T-helper 17 cell (primary cell): ENCODE results near the gene MS4A10. TPM values are rescaled to one million over a fixed set of nuclear protein-coding genes. Genes with fewer than 3 reads are reported as not detected.
A peak's percentile ranks its signal among the peaks of the same experiment; 100 is the strongest.

Source experiments
- ATAC-seq: fragments of 150-1000 bp; cut with Tn5 transposase; 2 replicates; pipeline ENCODE4 v1.10.0; 2021; ENCODE audit warnings: mild to moderate bottlenecking, moderate library complexity
- DNase-seq, 3 donors: peaks; one replicate each; pipeline versions ENCODE4 v3.0.0 to v3.0.0-alpha.2; 2020 to 2021
- H3K9me3 ChIP-seq: one replicate; pipeline ENCODE4 v1.7.0; 2013; ENCODE audit warnings: low read length, mild to moderate bottlenecking; ENCODE audit not compliant: control insufficient read depth, poor library complexity, severe bottlenecking
- H3K27ac Mint-ChIP-seq: one replicate; pipeline ENCODE4 v1.8.0; 2022; ENCODE audit warnings: mild to moderate bottlenecking, moderate library complexity, mixed read lengths
- H3K27me3 Mint-ChIP-seq: one replicate; pipeline ENCODE4 v1.8.0; 2022; ENCODE audit warnings: mixed read lengths
- H3K36me3 Mint-ChIP-seq: one replicate; pipeline ENCODE4 v1.8.0; 2022; ENCODE audit warnings: low read depth, mixed read lengths
- H3K4me1 Mint-ChIP-seq: one replicate; pipeline ENCODE4 v1.8.0; 2022; ENCODE audit warnings: mild to moderate bottlenecking, mixed read lengths
- H3K4me3 Mint-ChIP-seq: one replicate; pipeline ENCODE4 v1.8.0; 2022; ENCODE audit warnings: mild to moderate bottlenecking, moderate library complexity, mixed read lengths
- total RNA-seq, 4 donors: library from RNA in 2 of 4; stranded (reverse) in 2 of 4; gene quantifications; one replicate each; pipeline ENCODE4 v1.2.3 and lab custom pipeline; 2022 to 2026

MS4A10 gene
- total RNA-seq, 2 donors from 2014 or later, result not detected

DNA sequence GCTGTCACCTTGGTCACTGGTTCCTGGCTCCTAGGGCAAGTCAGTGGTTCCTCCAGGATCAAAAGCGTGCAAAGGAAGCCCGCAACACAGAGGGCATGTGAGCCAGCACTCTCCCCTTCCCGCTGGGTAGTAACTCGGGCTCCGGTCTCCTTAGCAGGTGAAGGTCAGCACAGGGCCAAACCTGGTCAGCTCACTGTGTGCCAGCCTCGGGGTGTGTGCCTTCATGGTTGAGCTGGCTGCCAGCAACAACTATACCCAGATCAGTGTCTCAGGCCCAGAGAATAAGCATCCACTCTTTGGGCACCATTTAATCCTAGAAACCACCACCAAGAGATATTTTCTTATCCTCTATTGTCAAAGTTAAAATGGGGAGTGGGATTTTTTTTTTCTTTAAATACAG is 40.7 kb downstream of the MS4A10 start:
- Mint-ChIP-seq H3K4me3 (no peak overlapping the region), H3K27me3 (peaks cover 37% of the 10 kb centered on the region), H3K4me1 (peaks cover 4% of the 10 kb centered on the region), H3K36me3 (no peaks in the 10 kb centered on the region), H3K27ac (no peak overlapping the region)
- DNase-seq, result no peak
- ATAC-seq, result no peak
- no peaks in the 10 kb centered on the region for H3K9me3 ChIP-seq

DNA sequence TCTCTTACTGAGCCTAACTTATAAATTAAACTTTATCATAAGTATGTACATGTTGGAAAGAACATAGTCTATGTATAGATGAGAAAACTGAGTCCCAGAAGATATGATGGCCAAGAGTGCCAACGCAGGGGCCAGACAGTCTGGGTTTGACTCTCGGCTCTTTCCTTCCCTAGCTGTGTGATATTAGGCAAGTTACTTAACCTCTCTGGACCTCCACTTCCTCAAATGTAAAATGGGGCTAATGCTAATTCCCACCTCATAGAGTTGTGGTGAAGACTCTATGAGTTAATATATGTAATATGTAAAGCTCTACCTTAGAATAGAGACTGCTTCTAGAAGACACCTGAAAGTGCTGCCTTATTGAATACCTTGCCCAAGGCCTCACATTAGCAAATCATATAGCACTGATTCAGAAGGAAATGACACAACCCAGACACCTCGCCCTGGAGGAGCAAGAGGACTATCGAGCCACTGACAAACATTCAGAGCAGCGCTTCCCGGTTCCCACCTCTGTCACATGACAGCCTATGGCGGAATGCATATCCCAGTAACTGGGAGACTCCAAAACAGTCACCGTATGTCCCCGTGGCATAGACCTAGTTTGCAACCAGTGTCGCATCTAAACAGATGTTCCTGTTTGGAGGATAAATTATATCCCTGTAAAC is 45.5 kb downstream of the MS4A10 start:
- Mint-ChIP-seq H3K27me3 (peaks cover 58% of the 10 kb centered on the region), H3K4me1 (peaks cover 4% of the 10 kb centered on the region), H3K27ac (no peak overlapping the region), H3K36me3 (peaks cover 2% of the 10 kb centered on the region), H3K4me3 (no peak overlapping the region)
- DNase-seq (no peak), ATAC-seq (no peak)
- H3K9me3 ChIP-seq, result no peaks in the 10 kb centered on the region

DNA sequence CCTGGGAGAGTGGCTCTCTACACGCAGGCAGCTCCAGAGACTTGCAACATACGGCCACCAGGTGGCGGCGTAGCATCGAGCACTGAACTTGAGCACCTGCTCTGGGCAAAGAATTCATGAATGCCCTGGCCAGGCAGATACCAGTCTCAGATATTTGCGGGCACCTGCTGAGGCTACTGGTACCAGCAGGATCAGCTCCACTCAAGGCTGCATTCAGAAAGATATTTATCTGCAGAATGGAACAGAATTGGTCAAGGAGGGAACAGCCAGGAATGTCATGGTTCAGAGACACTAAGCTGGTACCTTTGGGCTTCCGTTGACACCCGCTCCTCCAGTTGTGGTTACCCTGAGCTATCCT is 46.0 kb downstream of the MS4A10 start:
- H3K4me1 Mint-ChIP-seq, result peaks cover 4% of the 10 kb centered on the region
- DNase-seq, result peak; percentile 60 to 73 (median 60)
- peak; percentile 86 for ATAC-seq
- H3K9me3 ChIP-seq, result no peaks in the 10 kb centered on the region
- no peak overlapping the region for H3K4me3 Mint-ChIP-seq
- H3K27ac Mint-ChIP-seq, result no peak overlapping the region
- peaks cover 2% of the 10 kb centered on the region for H3K36me3 Mint-ChIP-seq
- peaks cover 59% of the 10 kb centered on the region for H3K27me3 Mint-ChIP-seq

DNA sequence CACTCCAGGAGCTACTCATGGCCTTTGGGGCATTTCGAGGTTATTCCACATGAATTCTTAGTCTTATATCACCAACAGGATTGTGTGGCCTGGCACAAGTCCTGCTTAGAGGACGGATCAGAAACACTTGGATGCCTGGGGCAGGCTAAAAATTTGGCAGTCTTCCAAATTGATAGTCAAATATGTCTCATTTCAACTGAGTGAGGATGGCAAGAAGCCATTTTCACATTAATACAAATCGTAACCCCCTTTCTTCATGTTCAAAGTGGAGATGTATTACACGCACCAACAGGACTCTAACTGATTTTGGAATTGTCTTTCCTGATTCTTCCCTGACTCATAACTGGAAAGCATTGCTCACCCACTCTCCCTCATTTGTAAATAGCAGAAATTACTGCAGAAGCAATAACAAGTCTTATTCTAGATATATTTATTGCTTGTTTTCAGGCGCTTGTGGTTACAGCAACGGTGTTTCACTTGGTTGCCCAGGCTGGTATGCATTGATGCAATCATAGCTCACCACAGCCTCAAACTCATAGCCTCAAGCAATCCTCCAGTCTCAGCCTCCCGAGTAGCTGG is 46.5 kb downstream of the MS4A10 start:
- no peak for ATAC-seq
- Mint-ChIP-seq H3K27me3 (peaks cover 59% of the 10 kb centered on the region), H3K4me3 (no peak overlapping the region), H3K4me1 (peaks cover 4% of the 10 kb centered on the region), H3K27ac (no peak overlapping the region), H3K36me3 (peaks cover 2% of the 10 kb centered on the region)
- H3K9me3 ChIP-seq, result no peaks in the 10 kb centered on the region
- no peak for DNase-seq

DNA sequence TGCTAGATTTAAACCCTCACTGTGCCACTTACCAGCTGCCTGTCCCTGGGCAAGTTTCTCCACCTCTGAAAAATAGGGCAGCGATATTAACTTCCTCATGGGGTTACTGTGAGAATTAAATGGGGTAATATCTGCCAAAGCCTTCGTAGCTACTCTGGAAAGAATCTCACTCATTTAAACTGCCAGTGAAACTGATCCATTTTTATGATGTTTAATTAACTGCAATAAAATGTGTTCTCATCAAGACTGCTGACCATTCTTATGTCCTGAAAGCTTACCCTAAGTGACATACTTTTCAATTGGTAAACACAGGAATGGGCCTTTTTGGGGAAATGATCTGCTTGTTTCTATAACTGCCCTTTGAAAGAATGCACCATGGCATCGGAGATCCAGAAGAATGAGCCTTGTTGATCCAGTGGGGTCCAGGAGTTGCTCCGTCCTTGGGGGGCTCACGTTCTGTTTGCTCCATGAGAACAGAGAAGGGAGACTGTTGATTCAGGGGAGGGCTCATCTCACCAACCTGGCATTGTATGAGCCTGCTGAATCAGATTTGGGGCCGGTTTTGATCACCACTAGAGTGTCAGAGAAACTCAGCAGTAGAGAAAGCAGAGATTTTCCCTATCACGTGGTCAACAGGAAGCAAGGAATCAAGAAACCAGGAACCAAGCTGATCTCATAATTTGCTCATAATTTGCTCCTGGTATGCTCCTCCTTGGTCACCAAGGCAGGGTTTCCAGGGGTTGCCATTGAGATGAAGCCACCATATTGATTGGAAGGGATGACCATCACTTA is 49.8 kb downstream of the MS4A10 start:
- peaks cover 2% of the 10 kb centered on the region for H3K36me3 Mint-ChIP-seq
- H3K4me3 Mint-ChIP-seq, result no peak overlapping the region
- peak overlapping the region; percentile 59 for H3K27ac Mint-ChIP-seq
- peaks cover 3% of the 10 kb centered on the region for H3K4me1 Mint-ChIP-seq
- H3K27me3 Mint-ChIP-seq, result peaks cover 39% of the 10 kb centered on the region
- no peak for DNase-seq
- ATAC-seq, result no peak
- no peaks in the 10 kb centered on the region for H3K9me3 ChIP-seq

DNA sequence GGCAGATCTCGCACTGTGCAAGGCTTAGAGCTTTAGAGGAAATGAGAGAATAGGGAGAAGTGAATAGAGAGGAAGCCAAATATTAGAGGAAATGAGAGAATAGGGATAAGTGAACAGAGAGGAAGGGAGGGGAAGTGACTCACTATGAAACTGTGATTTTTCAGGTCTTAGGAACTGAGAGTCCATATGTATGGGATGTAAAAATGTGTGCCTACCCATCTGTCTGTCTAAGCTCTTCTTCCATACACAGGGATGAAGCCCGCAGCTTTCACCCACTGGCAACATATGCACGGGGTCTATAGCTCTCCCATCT is 50.4 kb downstream of the MS4A10 start:
- H3K36me3 Mint-ChIP-seq, result peaks cover 2% of the 10 kb centered on the region
- no peak for DNase-seq
- H3K27ac Mint-ChIP-seq, result peak overlapping the region; percentile 59

DNA sequence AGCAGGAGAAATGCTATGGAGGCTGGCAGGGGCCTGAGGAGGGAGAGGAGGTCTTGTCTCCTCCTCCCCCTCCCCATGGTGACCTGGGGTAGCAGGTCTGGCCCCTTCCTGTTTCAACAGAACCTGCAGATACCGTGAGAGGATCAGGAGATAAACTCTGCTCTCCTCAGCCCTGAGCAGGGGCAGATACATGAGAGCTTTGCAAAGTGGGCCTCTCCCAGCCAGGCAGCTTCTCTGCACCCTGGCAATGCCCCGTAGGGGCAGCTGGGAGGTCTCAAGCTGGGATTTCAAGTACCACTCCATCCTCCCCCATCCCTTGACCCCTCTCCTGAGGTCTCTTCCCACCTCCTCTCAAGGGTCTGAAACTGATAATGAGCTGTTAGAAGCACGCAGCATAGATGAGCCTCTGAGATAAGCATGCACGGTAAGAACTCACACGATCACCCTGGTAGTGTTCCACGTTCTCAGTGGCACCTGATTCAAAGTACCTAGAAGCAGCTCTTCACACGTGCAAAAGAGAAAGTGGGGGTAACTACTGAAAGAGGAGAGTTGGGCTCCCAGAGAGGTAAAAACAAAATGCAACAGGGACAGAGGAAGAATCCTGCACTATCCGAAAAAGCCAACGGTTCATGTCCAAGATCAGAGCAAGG is 51.9 kb downstream of the MS4A10 start:
- peaks cover 13% of the 10 kb centered on the region for H3K4me1 Mint-ChIP-seq

More for the DNA sequence above, 50.4 kb downstream of the MS4A10 start:
- Mint-ChIP-seq H3K27me3 (peaks cover 39% of the 10 kb centered on the region), H3K4me1 (peaks cover 3% of the 10 kb centered on the region), H3K4me3 (no peak overlapping the region)
- H3K9me3 ChIP-seq, result no peaks in the 10 kb centered on the region
- no peak for ATAC-seq

DNA sequence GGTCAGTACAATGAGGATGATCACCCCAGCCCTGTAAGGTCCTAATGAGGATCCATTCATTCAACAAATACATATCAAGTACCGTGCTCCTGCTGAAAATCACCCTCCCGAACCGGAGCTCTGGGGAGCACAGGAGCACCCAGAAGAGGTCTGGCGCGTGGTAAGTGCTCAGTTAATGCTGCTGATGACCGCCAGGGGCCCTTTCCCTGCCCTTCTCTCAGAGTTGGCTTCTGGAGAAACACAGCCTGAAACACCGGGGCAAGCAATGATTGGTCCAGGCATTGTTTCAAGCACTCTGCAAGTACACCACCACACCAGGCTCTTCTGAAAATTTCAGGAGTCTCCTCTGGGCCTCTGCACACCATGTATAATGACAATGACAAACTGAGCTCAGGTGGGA is 53.0 kb downstream of the MS4A10 start:
- ATAC-seq, result no peak
- H3K4me1 Mint-ChIP-seq, result peaks cover 19% of the 10 kb centered on the region
- H3K36me3 Mint-ChIP-seq, result peaks cover 5% of the 10 kb centered on the region
- no peak overlapping the region for H3K27ac Mint-ChIP-seq
- no peak overlapping the region for H3K4me3 Mint-ChIP-seq
- no peak for DNase-seq
- peaks cover 13% of the 10 kb centered on the region for H3K27me3 Mint-ChIP-seq
- no peaks in the 10 kb centered on the region for H3K9me3 ChIP-seq

More for the DNA sequence above, 51.9 kb downstream of the MS4A10 start:
- ATAC-seq, result no peak
- no peak for DNase-seq
- Mint-ChIP-seq H3K4me3 (no peak overlapping the region), H3K27me3 (peaks cover 25% of the 10 kb centered on the region), H3K27ac (no peak overlapping the region), H3K36me3 (peaks cover 5% of the 10 kb centered on the region)
- H3K9me3 ChIP-seq, result no peaks in the 10 kb centered on the region

DNA sequence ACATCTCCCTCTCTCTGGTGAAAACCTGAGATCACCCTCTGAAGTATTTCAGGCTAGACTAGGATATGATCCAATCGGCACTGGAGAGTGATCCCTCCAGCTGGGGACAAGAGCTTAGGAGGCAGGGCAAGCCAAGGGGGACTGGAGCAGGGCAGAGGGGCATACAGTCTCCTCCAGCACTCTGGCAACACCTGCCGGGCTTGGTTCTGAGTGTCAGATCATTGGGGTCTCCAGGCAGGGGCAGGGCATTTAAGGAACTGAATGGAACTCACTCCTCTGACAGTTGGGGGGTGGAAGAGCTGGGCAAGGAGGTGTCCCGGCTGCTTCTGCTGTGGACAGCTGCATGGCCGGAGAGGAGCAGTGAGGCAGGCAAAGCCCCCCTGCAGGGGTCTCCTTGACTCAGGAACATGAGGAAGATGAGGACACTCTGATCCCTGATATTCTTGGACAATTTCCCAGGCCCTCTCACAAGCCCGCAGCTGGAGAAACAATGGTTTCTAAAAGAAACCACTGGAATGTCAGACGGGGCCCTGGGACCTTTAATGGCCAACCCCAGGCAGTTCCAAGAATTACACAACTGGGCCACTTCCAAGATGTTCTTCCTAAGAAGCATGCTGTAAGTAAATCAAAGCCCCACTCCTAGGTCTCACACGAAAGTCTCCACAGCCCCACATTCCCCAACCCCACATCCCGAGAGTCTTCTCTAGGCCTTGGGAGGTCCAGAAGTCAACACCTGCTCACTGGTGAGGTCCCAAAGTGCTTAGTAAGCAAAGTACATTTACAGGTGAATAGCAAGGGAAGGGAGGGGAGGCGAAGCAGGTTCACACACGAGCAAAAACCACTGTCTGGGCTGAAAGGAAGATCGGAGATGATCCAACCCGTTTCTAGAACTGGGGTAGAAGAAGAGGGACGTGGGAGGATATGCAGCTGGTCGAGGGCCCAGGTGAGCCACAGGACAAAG is 55.6 kb downstream of the MS4A10 start:
- H3K36me3 Mint-ChIP-seq, result peaks cover 9% of the 10 kb centered on the region
- DNase-seq (no peak), ATAC-seq (no peak)
- no peaks in the 10 kb centered on the region for H3K9me3 ChIP-seq
- H3K4me3 Mint-ChIP-seq, result peak overlapping the region; percentile 92
- H3K4me1 Mint-ChIP-seq, result peaks cover 41% of the 10 kb centered on the region
- H3K27me3 Mint-ChIP-seq, result peaks cover 2% of the 10 kb centered on the region
- H3K27ac Mint-ChIP-seq, result peak overlapping the region; percentile 96

DNA sequence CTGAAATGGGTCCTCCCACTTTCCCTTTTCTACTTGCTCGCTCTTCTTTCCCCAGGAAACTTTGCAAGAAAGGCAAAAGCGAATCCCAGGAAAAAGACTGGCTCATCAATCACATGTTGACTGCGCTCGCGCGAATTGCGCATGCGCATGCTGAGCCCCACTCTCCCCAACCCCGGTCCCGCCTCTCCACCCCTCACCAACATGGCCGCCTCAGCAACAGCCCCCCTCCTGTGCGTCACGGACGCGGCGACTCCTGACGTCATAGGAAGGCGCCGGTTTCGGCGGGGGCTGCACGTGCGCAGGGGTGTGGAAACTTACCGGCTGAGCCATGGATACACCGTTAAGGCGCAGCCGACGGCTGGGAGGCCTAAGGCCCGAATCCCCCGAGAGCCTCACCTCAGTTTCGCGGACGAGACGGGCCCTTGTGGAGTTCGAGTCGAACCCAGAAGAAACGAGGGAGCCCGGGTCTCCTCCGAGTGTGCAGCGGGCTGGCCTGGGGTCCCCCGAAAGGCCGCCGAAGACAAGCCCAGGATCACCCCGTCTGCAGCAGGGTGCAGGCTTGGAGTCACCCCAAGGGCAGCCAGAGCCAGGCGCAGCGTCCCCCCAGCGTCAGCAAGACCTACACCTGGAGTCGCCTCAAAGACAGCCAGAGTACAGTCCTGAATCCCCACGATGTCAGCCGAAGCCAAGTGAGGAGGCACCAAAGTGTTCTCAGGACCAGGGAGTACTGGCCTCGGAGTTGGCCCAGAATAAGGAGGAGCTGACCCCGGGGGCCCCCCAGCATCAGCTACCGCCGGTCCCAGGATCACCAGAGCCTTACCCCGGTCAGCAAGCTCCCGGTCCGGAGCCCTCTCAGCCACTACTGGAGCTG is 56.9 kb downstream of the MS4A10 start, which contains the start of gene CCDC86:
CCDC86 (plus strand) TSS at position 317 of the 871 bp plus-strand sequence; CDS start at position 329, 12 bp downstream.
- peak within 1 kb of the TSS; percentile 92 for H3K4me3 Mint-ChIP-seq
- H3K27me3 Mint-ChIP-seq, result no peaks in the 10 kb centered on the region
- ATAC-seq (peak; percentile 96), DNase-seq (peak; percentile 95 to 100 (median 96))
- peak within 1 kb of the TSS; percentile 96 for H3K27ac Mint-ChIP-seq
- peaks cover 41% of the 10 kb centered on the region for H3K4me1 Mint-ChIP-seq
- H3K36me3 Mint-ChIP-seq, result peaks cover 9% of the 10 kb centered on the region
- no peaks in the 10 kb centered on the region for H3K9me3 ChIP-seq

DNA sequence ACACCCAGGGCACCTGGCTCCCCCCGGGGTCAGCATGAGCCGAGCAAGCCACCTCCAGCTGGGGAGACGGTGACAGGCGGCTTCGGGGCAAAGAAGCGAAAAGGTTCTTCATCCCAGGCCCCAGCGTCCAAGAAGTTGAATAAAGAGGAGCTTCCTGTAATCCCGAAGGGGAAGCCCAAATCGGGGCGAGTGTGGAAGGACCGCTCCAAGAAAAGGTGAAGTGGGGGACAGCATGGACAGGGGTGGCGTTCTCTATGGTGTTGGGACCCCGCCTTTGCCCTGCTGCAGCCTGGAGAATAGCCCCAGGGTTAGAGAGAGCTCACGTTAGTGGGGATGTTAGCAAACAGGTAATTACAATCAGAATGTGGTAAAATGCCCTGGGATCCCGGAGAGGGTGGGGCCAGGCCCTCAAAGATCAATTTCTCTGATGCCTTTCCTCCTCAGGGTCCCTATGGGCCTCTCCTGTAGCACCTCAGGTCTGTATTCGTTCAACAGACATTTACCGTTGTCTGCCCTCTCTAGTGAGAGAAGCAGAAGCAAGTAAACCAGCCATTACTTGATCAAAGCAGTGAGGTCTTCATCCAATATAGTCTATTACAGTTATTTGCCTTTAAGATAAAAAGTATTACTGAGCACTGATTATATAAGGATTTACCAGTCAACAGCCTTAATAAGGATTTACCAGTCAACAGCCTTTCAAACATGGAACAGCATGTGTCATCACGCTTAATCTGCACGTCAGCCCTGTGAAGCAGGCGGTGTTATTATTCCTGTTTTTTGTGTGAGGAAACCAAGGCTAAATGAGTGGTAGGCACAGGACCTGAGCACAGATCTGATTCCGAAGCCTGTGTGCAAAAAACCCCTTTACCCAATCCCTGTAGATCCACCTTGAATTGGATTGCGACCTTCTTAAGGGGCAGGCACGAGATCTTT is 57.8 kb downstream of the MS4A10 start:
- peak overlapping the region; percentile 96 for H3K27ac Mint-ChIP-seq
- peaks cover 38% of the 10 kb centered on the region for H3K4me1 Mint-ChIP-seq
- no peak for ATAC-seq
- H3K27me3 Mint-ChIP-seq, result no peaks in the 10 kb centered on the region
- H3K4me3 Mint-ChIP-seq, result peak overlapping the region; percentile 92
- H3K36me3 Mint-ChIP-seq, result peaks cover 9% of the 10 kb centered on the region
- H3K9me3 ChIP-seq, result no peaks in the 10 kb centered on the region
- no peak for DNase-seq
